ENCODE measurements around the gene SLC29A2.

GRCh38 chr11:66331542-66332370 is 39.8 kb downstream of the SLC29A2 start:
- TF ChIP-seq HDGF (IDR thresholded peaks at IDR 0.05; ENCODE audit: borderline replicate concordance) (no peak), FOXA1 (IDR thresholded peaks at IDR 0.05) (no peak), LEF1 (IDR thresholded peaks at IDR 0.05; ENCODE audit: borderline replicate concordance) (no peak), FOXM1 (IDR thresholded peaks at IDR 0.05; ENCODE audit: borderline replicate concordance) (no peak), SP1 (IDR thresholded peaks at IDR 0.05) (no peak), TARDBP (IDR thresholded peaks at IDR 0.05) (no peak), L3MBTL2 (conservative IDR thresholded peaks at IDR 0.05) (no peak), FOXK2 (IDR thresholded peaks at IDR 0.05) (no peak), BHLHE40 (IDR thresholded peaks at IDR 0.05; ENCODE audit: borderline replicate concordance) (no peak), SUZ12 (IDR thresholded peaks at IDR 0.05) (no peak)
- TF ChIP-seq, protein P1, sequence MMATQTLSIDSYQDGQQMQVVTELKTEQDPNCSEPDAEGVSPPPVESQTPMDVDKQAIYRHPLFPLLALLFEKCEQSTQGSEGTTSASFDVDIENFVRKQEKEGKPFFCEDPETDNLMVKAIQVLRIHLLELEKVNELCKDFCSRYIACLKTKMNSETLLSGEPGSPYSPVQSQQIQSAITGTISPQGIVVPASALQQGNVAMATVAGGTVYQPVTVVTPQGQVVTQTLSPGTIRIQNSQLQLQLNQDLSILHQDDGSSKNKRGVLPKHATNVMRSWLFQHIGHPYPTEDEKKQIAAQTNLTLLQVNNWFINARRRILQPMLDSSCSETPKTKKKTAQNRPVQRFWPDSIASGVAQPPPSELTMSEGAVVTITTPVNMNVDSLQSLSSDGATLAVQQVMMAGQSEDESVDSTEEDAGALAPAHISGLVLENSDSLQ (IDR thresholded peaks at IDR 0.05) = no peak

Measured in HEK293T (cell line).